GM21381 (cell line): ENCODE measurements around the gene SOS1.
A peak's percentile ranks its signal among the peaks of the same experiment; 100 is the strongest.
"Not testable (repeated sequence)": the region's sequence is repeated elsewhere in the genome, so short reads cannot be mapped to it uniquely, and the experiment has no call there.

ENCODE experiments used
- ATAC-seq: cut with Tn5 transposase; IDR thresholded peaks from one replicate; pipeline ENCODE4 v1.9.1; 2021; ENCODE audit warnings: mild to moderate bottlenecking, moderate library complexity; ENCODE audit not compliant: unreplicated experiment

Gene SOS1

GRCh38 chr2:39120771-39121522, at the start of gene SOS1:
Gene SOS1 (minus strand): TSS chr2:39121051. CDS start chr2:39120422, 629 bp downstream.
- peak; percentile 45 for ATAC-seq

- ATAC-seq, result no peak
Measured at GRCh38 chr2:39164089-39164488, 43.2 kb upstream of the SOS1 start.

DNA sequence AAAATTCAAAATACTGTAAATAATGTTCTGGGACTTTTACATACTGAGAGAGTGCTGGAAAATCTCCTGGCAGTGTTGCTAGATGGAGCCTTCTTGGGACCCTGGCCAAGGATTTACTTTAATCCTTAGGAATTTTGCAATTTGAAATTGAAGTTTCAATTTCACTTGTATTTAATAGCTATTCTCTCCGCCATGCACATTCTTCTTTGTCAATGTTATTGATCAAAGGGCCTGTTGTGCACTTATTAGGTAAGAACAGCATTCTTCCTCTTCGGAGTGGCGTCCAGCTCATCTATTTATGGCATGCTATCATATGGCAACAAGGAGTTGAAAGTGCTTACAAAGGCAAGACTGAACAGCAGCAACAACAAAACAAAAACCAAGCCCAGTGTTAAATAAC, 40.1 kb upstream of the SOS1 start:
- no peak for ATAC-seq

- ATAC-seq, result no peak
Measured at GRCh38 chr2:39159283-39159682, 38.4 kb upstream of the SOS1 start.

GRCh38 chr2:39158351-39158750, 37.5 kb upstream of the SOS1 start:
- no peak for ATAC-seq

GRCh38 chr2:39156846-39157245, 36.0 kb upstream of the SOS1 start:
- no peak for ATAC-seq

- no peak for ATAC-seq
Measured at GRCh38 chr2:39156107-39156506, 35.3 kb upstream of the SOS1 start.

- ATAC-seq, result not testable (repeated sequence)
Measured at GRCh38 chr2:39155573-39155972, 34.7 kb upstream of the SOS1 start.

DNA sequence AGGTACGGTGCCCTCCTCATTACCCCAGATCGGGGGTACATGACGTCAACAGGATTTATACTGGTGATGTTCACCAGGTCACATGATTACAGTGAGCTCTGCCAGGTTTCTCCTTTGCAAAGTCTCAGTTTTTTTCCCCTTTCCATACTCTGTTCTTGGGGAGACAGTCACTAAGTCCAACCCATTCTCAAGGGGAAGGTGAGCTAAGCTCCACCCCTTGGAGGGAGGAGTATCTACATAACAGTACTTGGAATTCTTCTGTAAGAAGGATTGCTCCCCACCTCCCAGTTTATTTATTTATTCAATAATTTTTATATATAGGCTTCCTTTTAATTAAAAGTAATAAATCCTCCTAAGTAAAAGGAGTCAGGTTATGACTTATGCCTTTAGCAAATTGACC, 34.1 kb upstream of the SOS1 start:
- ATAC-seq, result no peak

- no peak for ATAC-seq
Measured at GRCh38 chr2:39153312-39153711, 32.5 kb upstream of the SOS1 start.

DNA sequence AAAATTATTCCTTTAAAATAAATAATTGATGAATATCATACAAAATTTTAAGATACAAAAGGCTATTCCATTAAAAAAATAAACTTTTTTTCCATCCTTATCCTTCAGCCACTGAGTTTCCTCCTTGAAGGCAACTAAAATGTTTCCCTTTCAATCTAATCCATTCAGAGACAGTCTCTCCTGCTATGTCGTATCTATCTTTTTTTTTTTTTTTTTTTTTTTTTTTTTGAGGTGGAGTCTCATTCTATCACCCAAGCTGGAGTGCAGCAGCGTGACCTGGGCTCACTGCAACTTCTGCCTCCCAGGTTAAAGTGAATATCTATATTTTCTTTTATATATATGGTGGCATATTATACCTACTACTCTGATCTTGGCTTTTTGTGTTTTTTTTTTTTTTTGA, 31.7 kb upstream of the SOS1 start:
- no peak for ATAC-seq

GRCh38 chr2:39150890-39151497, 30.1 kb upstream of the SOS1 start:
- ATAC-seq, result no peak

DNA sequence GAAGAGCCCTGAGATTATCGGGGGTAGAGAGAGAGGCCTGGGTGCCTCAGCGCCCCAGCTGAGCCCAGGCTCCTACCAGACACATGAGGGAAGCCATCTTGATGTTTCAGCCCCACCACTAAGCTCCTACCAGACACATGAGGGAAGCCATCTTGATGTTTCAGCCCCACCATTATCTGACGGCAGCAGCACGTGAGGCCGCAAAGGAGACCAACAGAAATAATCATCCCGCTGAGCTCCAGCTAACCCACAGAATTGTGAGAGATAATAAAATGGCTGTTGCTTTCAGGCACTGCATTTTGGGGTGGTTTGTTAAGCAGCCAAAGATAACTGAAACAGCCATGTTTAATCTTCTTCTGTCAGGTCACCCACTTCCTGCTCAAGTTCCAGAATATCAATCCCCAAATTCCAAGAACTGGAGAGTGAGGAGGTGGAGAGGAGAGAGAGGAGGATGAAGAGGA, 29.3 kb upstream of the SOS1 start:
- ATAC-seq, result no peak

DNA sequence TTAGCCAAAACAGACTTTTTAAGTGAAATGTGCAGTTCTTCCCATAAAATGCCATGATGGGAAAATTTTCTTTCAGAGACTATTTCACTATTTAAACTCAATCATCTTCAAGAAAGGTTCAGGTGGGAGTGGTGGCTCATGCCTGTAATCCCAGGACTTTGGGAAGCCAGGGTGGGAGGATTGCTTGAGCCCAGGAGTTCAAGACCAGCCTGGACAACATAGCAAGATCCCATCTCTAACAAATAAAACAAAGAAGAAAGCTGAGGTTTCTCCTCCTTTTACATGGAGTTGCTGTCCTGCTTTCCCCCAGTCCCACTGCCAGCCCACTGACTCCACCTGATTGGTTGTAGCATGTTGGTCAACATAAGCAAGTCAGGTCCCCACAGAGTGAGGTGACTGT, 25.8 kb upstream of the SOS1 start:
- ATAC-seq, result no peak

DNA sequence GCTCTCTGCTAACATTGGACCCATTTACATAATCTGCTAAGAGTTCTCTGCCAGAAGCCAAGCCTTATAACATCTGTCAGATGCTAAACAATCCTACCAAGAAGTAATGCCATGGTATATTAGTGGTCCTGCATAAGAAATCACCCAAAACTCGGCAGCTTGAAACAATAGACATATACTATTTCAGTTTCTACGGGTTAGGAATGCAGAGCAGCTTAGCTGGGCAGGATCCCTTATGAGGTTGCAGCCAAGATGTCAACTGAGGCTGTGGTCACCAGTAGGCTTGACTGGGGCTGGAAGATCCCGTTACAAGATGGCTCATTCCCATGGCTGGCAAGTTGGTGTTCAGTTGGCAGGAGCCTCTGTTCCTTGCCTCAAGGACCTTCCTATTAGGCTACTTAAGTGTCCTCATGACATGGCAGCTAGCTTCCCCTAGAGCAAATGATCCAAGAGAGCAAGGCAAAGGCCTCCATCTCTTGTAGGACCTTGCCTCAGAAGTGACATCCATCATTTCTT, 25.1 kb upstream of the SOS1 start:
- no peak for ATAC-seq

DNA sequence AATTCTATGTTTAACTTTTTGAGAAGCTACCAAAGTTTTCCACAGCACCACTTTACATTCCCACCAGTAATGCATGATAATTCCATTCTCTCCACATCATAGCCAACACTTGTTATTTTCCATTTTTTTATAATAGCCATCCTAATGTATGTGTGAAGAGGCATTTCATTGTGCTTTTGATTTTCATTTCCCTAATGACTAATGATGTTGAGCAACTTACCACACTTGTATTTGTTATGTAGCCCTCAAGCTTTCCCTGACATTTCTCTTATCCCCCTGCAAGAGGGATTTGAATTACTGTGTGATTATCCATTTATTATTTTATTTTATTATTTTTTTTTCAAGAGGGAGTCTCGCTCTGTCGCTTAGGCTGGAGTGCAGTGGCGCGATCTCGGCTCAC, 23.6 kb upstream of the SOS1 start:
- ATAC-seq, result no peak

DNA sequence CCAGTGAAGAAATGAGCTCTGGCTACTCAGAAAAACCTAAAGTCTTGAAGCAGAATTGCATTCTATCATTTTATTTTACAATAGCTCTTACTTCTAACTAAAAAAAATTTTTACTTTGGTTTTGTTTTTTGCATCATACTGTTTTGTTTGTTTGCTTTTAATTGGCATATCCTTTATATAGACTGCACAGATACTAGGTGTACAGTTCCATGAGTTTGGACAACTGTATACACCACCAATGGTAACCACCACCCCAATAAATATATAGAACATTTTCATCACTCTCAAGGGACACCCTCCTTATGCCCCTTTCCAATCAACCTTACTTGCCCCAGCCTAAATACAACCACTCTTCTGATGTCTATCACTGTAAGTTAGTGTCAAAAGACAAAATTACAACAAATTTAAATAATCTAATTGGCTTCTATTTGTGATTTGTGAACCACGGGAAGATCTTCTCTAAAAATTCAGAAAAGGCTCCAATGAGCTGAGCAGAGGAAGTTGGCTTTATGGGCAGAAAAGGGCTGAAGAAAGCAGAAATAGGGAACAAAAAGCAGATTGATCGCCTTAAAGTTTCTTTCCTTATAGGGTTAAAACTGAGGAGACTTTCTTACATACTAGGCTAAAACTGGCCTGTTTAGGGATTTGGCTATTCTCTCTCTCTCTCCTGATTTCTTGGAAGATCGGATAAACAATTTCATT, 22.2 kb upstream of the SOS1 start:
- no peak for ATAC-seq

- ATAC-seq, result no peak
Measured at GRCh38 chr2:39141334-39142271, 20.8 kb upstream of the SOS1 start.

DNA sequence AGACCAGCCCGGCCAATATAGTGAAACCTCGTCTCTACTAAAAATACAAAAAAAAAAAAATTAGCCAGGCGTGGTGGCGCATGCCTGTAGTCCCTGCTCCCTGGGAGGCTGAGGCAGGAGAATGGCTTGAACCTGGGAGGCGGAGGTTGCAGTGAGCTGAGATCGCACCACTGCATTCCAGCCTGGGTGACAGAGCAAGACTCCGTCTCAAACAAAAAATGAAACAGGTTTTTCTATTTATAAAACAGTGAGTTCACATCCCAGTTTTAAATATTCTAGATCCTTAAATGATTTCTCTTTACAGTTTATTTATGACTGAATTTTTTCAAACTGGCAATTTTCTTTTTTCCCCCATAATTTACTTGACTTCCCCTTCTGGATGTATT, 20.1 kb upstream of the SOS1 start:
- ATAC-seq, result not testable (repeated sequence)

- no peak for ATAC-seq
Measured at GRCh38 chr2:39140322-39140847, 19.5 kb upstream of the SOS1 start.
